ENCODE measurements around the gene DENR.

DNA sequence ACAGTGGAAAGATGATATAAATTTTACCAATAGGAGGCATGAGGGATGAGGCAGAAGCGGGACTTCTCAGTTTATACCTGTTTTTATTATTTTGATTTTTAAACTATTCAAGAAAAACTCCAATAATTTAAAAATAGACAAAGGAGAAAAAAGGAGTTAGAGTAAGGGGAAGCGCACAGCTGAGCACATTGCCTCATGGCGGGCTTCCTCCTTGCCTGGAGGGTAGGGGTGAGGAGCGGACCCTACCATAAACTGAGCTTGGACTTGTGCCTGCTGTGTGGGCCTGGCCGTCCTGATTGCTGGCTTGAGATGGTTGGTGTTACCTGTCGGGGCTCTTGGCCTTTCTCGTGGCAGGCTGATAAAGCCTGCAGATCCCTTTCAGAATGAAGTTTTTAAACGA, 67.5 kb downstream of the DENR start:
- TF ChIP-seq, protein P1, sequence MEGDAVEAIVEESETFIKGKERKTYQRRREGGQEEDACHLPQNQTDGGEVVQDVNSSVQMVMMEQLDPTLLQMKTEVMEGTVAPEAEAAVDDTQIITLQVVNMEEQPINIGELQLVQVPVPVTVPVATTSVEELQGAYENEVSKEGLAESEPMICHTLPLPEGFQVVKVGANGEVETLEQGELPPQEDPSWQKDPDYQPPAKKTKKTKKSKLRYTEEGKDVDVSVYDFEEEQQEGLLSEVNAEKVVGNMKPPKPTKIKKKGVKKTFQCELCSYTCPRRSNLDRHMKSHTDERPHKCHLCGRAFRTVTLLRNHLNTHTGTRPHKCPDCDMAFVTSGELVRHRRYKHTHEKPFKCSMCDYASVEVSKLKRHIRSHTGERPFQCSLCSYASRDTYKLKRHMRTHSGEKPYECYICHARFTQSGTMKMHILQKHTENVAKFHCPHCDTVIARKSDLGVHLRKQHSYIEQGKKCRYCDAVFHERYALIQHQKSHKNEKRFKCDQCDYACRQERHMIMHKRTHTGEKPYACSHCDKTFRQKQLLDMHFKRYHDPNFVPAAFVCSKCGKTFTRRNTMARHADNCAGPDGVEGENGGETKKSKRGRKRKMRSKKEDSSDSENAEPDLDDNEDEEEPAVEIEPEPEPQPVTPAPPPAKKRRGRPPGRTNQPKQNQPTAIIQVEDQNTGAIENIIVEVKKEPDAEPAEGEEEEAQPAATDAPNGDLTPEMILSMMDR (IDR thresholded peaks at IDR 0.05): no peak
- TF ChIP-seq POLR2A (IDR thresholded peaks at IDR 0.05) (no peak), POLR2AphosphoS5 (IDR thresholded peaks at IDR 0.05) (no peak)

Measured in upper lobe of left lung (tissue), 4 donors.